Psoas muscle (tissue), 8 donors: ENCODE data around the gene TAMALIN. TPM values are rescaled to one million over a fixed set of nuclear protein-coding genes. Genes with fewer than 3 reads are reported as not detected.

Experiments
- ATAC-seq, 4 donors: fragments of 200-7000 bp; cut with Tn5 transposase; one replicate each; pipeline ENCODE4 v1.9.1; 2020; ENCODE audit warnings: moderate library complexity in 3 of 4, mild to moderate bottlenecking in 2 of 4
- DNase-seq, 2 donors: peaks; one replicate each; pipeline ENCODE4 v3.0.0-alpha.2; 2020
- H3K27ac ChIP-seq: fragments of 200-600 bp; one replicate; pipeline ENCODE4 v1.8.0; 2022
- H3K27me3 ChIP-seq, 3 donors: fragments of 200-600 bp in 1 of 3; one replicate each; pipeline versions ENCODE4 v1.6.1 to v1.8.0; 2013 to 2022; ENCODE audit warnings: low read length in 2 of 3, mild to moderate bottlenecking in 2 of 3, moderate library complexity in 1 of 3; ENCODE audit not compliant: insufficient read depth in 3 of 3
- H3K36me3 ChIP-seq, 2 donors: fragments of 200-600 bp in 1 of 2; one replicate each; pipeline versions ENCODE4 v1.6.1 to v1.8.0; 2013 to 2022; ENCODE audit warnings: low read depth in 1 of 2, mild to moderate bottlenecking in 1 of 2, moderate library complexity in 1 of 2; ENCODE audit not compliant: insufficient read depth in 1 of 2
- H3K4me1 ChIP-seq: fragments of 200-600 bp; one replicate; pipeline ENCODE4 v1.8.0; 2022
- H3K4me3 ChIP-seq: fragments of 200-600 bp; one replicate; pipeline ENCODE4 v1.8.0; 2022; ENCODE audit warnings: mild to moderate bottlenecking
- H3K9me3 ChIP-seq: fragments of 200-600 bp; one replicate; pipeline ENCODE4 v1.8.0; 2022
- CTCF ChIP-seq: fragments of 200-600 bp; IDR thresholded peaks from one replicate; pipeline ENCODE4 v1.8.0; 2022; ENCODE audit warnings: antibody characterized with exemption
- WGBS, 3 donors: extraction: QIAGEN DNeasy Blood & Tissue Kit; methylation state at CpG; one replicate each; pipeline versions ENCODE4 v1.1.6 to v1.1.7; 2013; 5-methylcytosine and 5-hydroxymethylcytosine counted together
- intact Hi-C, 2 donors: fragments of 100-400 bp; cut with DNase I; formaldehyde crosslinking; loops; one replicate each; pipeline versions ENCODE4 v1.11.0 to v1.14.2; 2022
- polyA plus RNA-seq, 3 donors: library from polyadenylated mRNA; stranded (reverse); fragments of 200-250 nt; gene quantifications; one replicate each; pipeline ENCODE4 v1.2.3, GENCODE V29; 2013
- total RNA-seq, 4 donors: library from RNA; stranded (reverse); fragmentation: NEBNext Ultra II Directional in 2 of 4; extraction: Animal tissue kit (Norgen Biotek cat#: 25700) in 2 of 4; gene quantifications; one replicate each; pipeline versions ENCODE4 v1.2.1 to v1.2.4, GENCODE V29; 2021 to 2023
- donor health status: healthy with polysubstance abuse.
- donor health status: DM: no; HTN: no; CAD: no; lungs with moderate emphysema.
- donor health status: Bipolar disorder and iron deficiency.
- donor health status: healthy.
- donor health status: DM: yes; HTN: yes; CAD: no.
- donor health status: DM: no; HTN: no; CAD: no.
- donor health status: DM: no; HTN: no; CAD: no.
- donor health status: DM: yes; HTN: yes; CAD: no.

The TAMALIN gene
- total and polyA plus RNA-seq, 7 donors, result 5.5 to 12.8 (median 9.6) TPM

- 33 to 38% (median 33%) methylated on average over 8 of the region's 8 CpGs for WGBS, 3 donors
- TF ChIP-seq CTCF, result no peak
- intact Hi-C loops, result no loop called here
These were observed 36.1 kb downstream of the TAMALIN start for GRCh38 chr12:52042706-52043385.

GRCh38 chr12:52043386-52044212, 36.9 kb downstream of the TAMALIN start:
- peaks cover 55% of the 10 kb centered on the region for H3K4me1 ChIP-seq
- TF ChIP-seq CTCF, result no peak
- intact Hi-C loops, result no loop called here
- no peaks in the 10 kb centered on the region for H3K9me3 ChIP-seq
- DNase-seq, result peak; percentile 84 to 95
- no peaks in the 10 kb centered on the region for H3K27me3 ChIP-seq
- WGBS, 3 donors, result 17 to 31% (median 20%) methylated on average over 20 to 21 of the region's 21 CpGs
- peak; percentile 80 to 85 (median 84) for ATAC-seq
- peak overlapping the region; percentile 93 for H3K27ac ChIP-seq
- H3K36me3 ChIP-seq, result no peaks in the 10 kb centered on the region
- peak overlapping the region; percentile 61 for H3K4me3 ChIP-seq

More at GRCh38 chr12:52042706-52043385, 36.1 kb downstream of the TAMALIN start:
- Histone ChIP-seq H3K27me3 (no peaks in the 10 kb centered on the region), H3K36me3 (no peaks in the 10 kb centered on the region), H3K4me1 (peaks cover 59% of the 10 kb centered on the region), H3K27ac (peak overlapping the region; percentile 93), H3K4me3 (no peak overlapping the region), H3K9me3 (no peaks in the 10 kb centered on the region)
- peak in 1 of 2 donors; percentile 77 for DNase-seq
- ATAC-seq, result peak; percentile 58 to 76 (median 60)

- H3K4me1 ChIP-seq, result peaks cover 56% of the 10 kb centered on the region
- DNase-seq, result peak; percentile 91 to 94
- intact Hi-C loops, result no loop called here
- 12 to 15% (median 14%) methylated on average over 18 of the region's 18 CpGs for WGBS, 3 donors
- no peaks in the 10 kb centered on the region for H3K36me3 ChIP-seq
- H3K27ac ChIP-seq, result peak overlapping the region; percentile 93
- peak overlapping the region; percentile 61 for H3K4me3 ChIP-seq
- no peaks in the 10 kb centered on the region for H3K27me3 ChIP-seq
- TF ChIP-seq CTCF, result no peak
- peak; percentile 63 to 80 (median 72) for ATAC-seq
- no peaks in the 10 kb centered on the region for H3K9me3 ChIP-seq
These were observed 37.7 kb downstream of the TAMALIN start for GRCh38 chr12:52044292-52044983.

- intact Hi-C loops, result no loop called here
- Histone ChIP-seq H3K4me3 (peak overlapping the region; percentile 61), H3K27ac (peak overlapping the region; percentile 93), H3K36me3 (no peaks in the 10 kb centered on the region), H3K4me1 (peaks cover 68% of the 10 kb centered on the region), H3K9me3 (no peaks in the 10 kb centered on the region), H3K27me3 (no peaks in the 10 kb centered on the region)
- DNase-seq, result no peak
- no peak for TF ChIP-seq CTCF
- ATAC-seq, result no peak
- 13 to 25% (median 18%) methylated on average over 4 of the region's 4 CpGs for WGBS, 3 donors
These were observed 39.1 kb downstream of the TAMALIN start for GRCh38 chr12:52045794-52046199.
